ENCODE measurements around the gene GNG12. TPM values are rescaled to one million over a fixed set of nuclear protein-coding genes. Genes with fewer than 3 reads are reported as not detected.

The GNG12 gene
- polyA plus RNA-seq, 4 donors, result 52.8 to 162 (median 126) TPM

DNA sequence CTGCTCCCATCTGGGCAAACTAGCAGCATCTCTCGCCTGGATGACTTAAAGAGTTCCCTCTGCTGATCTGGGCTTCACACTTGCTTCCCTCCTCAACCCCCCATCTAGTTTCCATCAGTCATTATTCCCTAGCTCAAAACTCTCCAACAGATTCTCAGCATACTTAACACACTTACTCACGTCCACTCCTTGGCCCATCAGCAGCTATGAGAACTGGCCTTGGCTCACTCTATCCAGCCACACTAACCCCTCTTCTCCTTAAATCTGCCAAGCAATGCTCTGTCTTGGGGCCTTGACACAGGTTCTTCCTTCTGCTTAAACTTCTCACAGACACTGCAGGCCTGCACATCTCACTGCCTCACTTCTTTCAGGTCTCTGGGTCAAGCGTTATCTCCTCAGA is 41.6 kb downstream of the GNG12 start:
- DNase-seq, result no peak
- FAIRE-seq, result no peak
- no peaks in the 10 kb centered on the region for H3K27me3 ChIP-seq (ENCODE audit: control insufficient read depth in 3 of 3, insufficient read depth in 3 of 3, low read length in 3 of 3)
- H3K9me3 ChIP-seq (ENCODE audit: control insufficient read depth in 2 of 2, insufficient read depth in 1 of 2, low read depth in 1 of 2, low read length in 1 of 2), result peaks cover 0 to 1% of the 10 kb centered on the region in 2 donors
- peak overlapping the region in 1 of 3 donors; percentile 16 for H3K27ac ChIP-seq (ENCODE audit: low read depth in 1 of 3, low read length in 2 of 3)
- peaks cover 0 to 3% (median 0%) of the 10 kb centered on the region in 3 donors for H3K36me3 ChIP-seq (ENCODE audit: control insufficient read depth in 3 of 3, insufficient read depth in 2 of 3, low read depth in 1 of 3, low read length in 3 of 3)
- peaks cover 14 to 35% (median 16%) of the 10 kb centered on the region in 3 donors for H3K4me1 ChIP-seq (ENCODE audit: control insufficient read depth in 3 of 3, insufficient read depth in 2 of 3, low read depth in 1 of 3, low read length in 2 of 3)
- WGBS, 3 donors, result 72 to 93% (median 92%) methylated on average over 3 of the region's 3 CpGs
- no peak overlapping the region for H3K4me3 ChIP-seq (ENCODE audit: low read depth in 1 of 3, low read length in 3 of 3)

DNA sequence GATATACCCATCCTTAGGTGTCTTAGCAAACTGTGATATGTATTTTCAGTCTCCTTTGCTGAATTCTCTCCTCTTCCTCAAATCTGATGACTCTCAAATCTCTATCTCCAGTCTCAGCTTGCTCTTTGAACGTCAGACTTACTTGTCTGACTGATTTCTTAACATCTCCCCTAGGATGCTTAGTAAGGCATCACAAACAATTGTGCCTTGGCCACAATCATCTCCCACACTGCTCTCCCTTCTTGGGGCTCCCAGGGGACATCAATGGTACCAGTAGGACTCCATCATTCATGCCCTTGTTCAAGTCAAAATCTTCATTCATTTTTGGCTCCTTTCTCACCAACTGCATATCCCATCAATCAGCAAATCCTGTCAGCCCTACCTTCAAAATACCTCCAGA is 42.0 kb downstream of the GNG12 start:
- no peaks in the 10 kb centered on the region for H3K27me3 ChIP-seq (ENCODE audit: control insufficient read depth in 3 of 3, insufficient read depth in 3 of 3, low read length in 3 of 3)
- peaks cover 0 to 3% (median 0%) of the 10 kb centered on the region in 3 donors for H3K36me3 ChIP-seq (ENCODE audit: control insufficient read depth in 3 of 3, insufficient read depth in 2 of 3, low read depth in 1 of 3, low read length in 3 of 3)
- H3K27ac ChIP-seq (ENCODE audit: low read depth in 1 of 3, low read length in 2 of 3), result peak overlapping the region in 1 of 3 donors; percentile 16
- 17 to 34% (median 20%) methylated on average over 1 of the region's 1 CpG for WGBS, 3 donors
- FAIRE-seq (no peak), DNase-seq (no peak)
- H3K4me1 ChIP-seq (ENCODE audit: control insufficient read depth in 3 of 3, insufficient read depth in 2 of 3, low read depth in 1 of 3, low read length in 2 of 3), result peaks cover 14 to 35% (median 16%) of the 10 kb centered on the region in 3 donors
- H3K9me3 ChIP-seq (ENCODE audit: control insufficient read depth in 2 of 2, insufficient read depth in 1 of 2, low read depth in 1 of 2, low read length in 1 of 2), result no peaks in the 10 kb centered on the region
- no peak overlapping the region for H3K4me3 ChIP-seq (ENCODE audit: low read depth in 1 of 3, low read length in 3 of 3)

GRCh38 chr1:67790201-67790692 is 43.0 kb downstream of the GNG12 start:
- 82 to 88% (median 82%) methylated on average over 7 of the region's 7 CpGs for WGBS, 3 donors
- no peaks in the 10 kb centered on the region for H3K27me3 ChIP-seq (ENCODE audit: control insufficient read depth in 3 of 3, insufficient read depth in 3 of 3, low read length in 3 of 3)
- peaks cover 14 to 31% (median 16%) of the 10 kb centered on the region in 3 donors for H3K4me1 ChIP-seq (ENCODE audit: control insufficient read depth in 3 of 3, insufficient read depth in 2 of 3, low read depth in 1 of 3, low read length in 2 of 3)
- no peak overlapping the region for H3K27ac ChIP-seq (ENCODE audit: low read depth in 1 of 3, low read length in 2 of 3)
- no peak overlapping the region for H3K4me3 ChIP-seq (ENCODE audit: low read depth in 1 of 3, low read length in 3 of 3)
- no peak for DNase-seq
- no peak for FAIRE-seq
- H3K9me3 ChIP-seq (ENCODE audit: control insufficient read depth in 2 of 2, insufficient read depth in 1 of 2, low read depth in 1 of 2, low read length in 1 of 2), result no peaks in the 10 kb centered on the region
- H3K36me3 ChIP-seq (ENCODE audit: control insufficient read depth in 3 of 3, insufficient read depth in 2 of 3, low read depth in 1 of 3, low read length in 3 of 3), result peaks cover 0 to 3% (median 0%) of the 10 kb centered on the region in 3 donors

- Histone ChIP-seq H3K27ac (ENCODE audit: low read depth in 1 of 3, low read length in 2 of 3) (no peak overlapping the region), H3K4me1 (ENCODE audit: control insufficient read depth in 3 of 3, insufficient read depth in 2 of 3, low read depth in 1 of 3, low read length in 2 of 3) (peaks cover 10 to 28% (median 16%) of the 10 kb centered on the region in 3 donors), H3K36me3 (ENCODE audit: control insufficient read depth in 3 of 3, insufficient read depth in 2 of 3, low read depth in 1 of 3, low read length in 3 of 3) (peaks cover 0 to 3% (median 0%) of the 10 kb centered on the region in 3 donors), H3K27me3 (ENCODE audit: control insufficient read depth in 3 of 3, insufficient read depth in 3 of 3, low read length in 3 of 3) (no peaks in the 10 kb centered on the region), H3K4me3 (ENCODE audit: low read depth in 1 of 3, low read length in 3 of 3) (no peak overlapping the region), H3K9me3 (ENCODE audit: control insufficient read depth in 2 of 2, insufficient read depth in 1 of 2, low read depth in 1 of 2, low read length in 1 of 2) (no peaks in the 10 kb centered on the region)
- FAIRE-seq, result no peak
- WGBS, 3 donors, result 86 to 90% (median 90%) methylated on average over 6 of the region's 6 CpGs
- DNase-seq, result no peak
Measured at GRCh38 chr1:67789551-67789950, 43.7 kb downstream of the GNG12 start.

DNA sequence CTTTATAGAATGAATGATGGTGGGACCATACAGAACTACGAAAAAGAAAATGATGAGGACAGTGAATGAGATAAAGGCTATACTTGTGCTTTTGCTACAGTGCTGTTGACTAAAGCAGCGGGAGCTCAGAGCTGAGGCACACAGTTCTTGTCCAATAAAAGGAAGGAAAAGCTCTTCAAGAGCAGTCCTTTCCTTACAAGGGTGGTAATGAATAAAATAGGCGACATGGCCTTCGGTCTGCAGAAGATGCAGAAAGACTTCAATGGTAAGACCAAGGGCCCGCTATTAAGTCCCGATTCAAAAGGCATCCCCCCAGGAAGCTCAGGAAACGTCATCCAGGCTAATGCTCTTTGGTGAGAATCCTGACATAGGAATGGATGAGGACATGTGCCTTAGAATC is 44.4 kb downstream of the GNG12 start:
- Histone ChIP-seq H3K27me3 (ENCODE audit: control insufficient read depth in 3 of 3, insufficient read depth in 3 of 3, low read length in 3 of 3) (no peaks in the 10 kb centered on the region), H3K4me3 (ENCODE audit: low read depth in 1 of 3, low read length in 3 of 3) (no peak overlapping the region), H3K36me3 (ENCODE audit: control insufficient read depth in 3 of 3, insufficient read depth in 2 of 3, low read depth in 1 of 3, low read length in 3 of 3) (peaks cover 0 to 3% (median 0%) of the 10 kb centered on the region in 3 donors), H3K9me3 (ENCODE audit: control insufficient read depth in 2 of 2, insufficient read depth in 1 of 2, low read depth in 1 of 2, low read length in 1 of 2) (no peaks in the 10 kb centered on the region), H3K4me1 (ENCODE audit: control insufficient read depth in 3 of 3, insufficient read depth in 2 of 3, low read depth in 1 of 3, low read length in 2 of 3) (peaks cover 7 to 24% (median 13%) of the 10 kb centered on the region in 3 donors), H3K27ac (ENCODE audit: low read depth in 1 of 3, low read length in 2 of 3) (no peak overlapping the region)
- FAIRE-seq (no peak), DNase-seq (no peak)
- 84 to 92% (median 86%) methylated on average over 7 of the region's 7 CpGs for WGBS, 3 donors

DNA sequence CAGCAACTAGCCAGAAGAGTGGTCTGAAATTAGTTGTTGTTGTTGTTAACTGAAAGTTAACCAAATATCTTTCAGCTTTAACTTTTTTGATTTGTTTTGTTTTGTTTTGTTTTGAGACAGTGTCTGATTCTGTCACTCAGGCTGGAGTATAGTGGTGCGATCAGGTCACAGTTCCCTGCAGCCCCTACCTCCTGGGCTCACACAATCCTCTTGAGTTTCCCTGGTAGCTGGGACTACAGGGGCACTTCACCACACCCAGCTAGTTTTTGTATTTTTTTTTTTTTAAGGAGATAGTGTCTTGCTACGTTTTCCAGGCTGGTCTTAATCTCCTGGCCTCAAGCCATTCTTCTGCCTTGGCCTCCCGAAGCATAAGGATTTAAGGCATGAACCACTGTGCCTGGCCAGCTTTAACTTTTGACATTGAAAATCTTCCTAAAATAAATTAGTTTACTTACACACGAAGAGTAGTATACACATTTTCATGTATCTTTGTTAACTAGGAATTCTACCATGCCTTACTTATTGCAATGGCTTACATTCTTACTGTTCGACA is 45.0 kb downstream of the GNG12 start:
- H3K27ac ChIP-seq (ENCODE audit: low read depth in 1 of 3, low read length in 2 of 3), result no peak overlapping the region
- DNase-seq (no peak), FAIRE-seq (no peak)
- WGBS, 3 donors, result 62 to 72% (median 66%) methylated on average over 5 of the region's 5 CpGs
- no peaks in the 10 kb centered on the region for H3K27me3 ChIP-seq (ENCODE audit: control insufficient read depth in 3 of 3, insufficient read depth in 3 of 3, low read length in 3 of 3)
- peaks cover 5 to 19% (median 13%) of the 10 kb centered on the region in 3 donors for H3K4me1 ChIP-seq (ENCODE audit: control insufficient read depth in 3 of 3, insufficient read depth in 2 of 3, low read depth in 1 of 3, low read length in 2 of 3)
- no peaks in the 10 kb centered on the region for H3K9me3 ChIP-seq (ENCODE audit: control insufficient read depth in 2 of 2, insufficient read depth in 1 of 2, low read depth in 1 of 2, low read length in 1 of 2)
- peaks cover 0 to 3% (median 0%) of the 10 kb centered on the region in 3 donors for H3K36me3 ChIP-seq (ENCODE audit: control insufficient read depth in 3 of 3, insufficient read depth in 2 of 3, low read depth in 1 of 3, low read length in 3 of 3)
- no peak overlapping the region for H3K4me3 ChIP-seq (ENCODE audit: low read depth in 1 of 3, low read length in 3 of 3)

DNA sequence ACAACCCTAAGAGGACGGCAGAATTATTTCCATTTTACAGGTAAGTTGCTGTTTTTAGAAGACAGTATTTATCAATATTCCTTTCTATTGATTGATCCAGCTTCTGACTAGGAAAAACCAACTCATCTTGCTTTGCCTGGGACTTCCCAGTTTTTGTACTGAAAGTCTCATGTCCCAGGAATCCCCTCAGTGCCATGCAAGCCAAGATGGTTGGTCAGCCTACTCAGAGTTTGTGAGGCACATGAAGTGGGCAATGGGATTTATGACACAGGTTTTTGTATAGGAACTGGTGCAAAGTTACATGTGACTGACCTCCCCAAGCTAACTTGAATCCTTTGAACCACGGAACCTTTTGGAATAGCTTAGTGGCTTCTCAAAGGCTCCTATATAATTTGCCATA is 45.5 kb downstream of the GNG12 start:
- Histone ChIP-seq H3K27ac (ENCODE audit: low read depth in 1 of 3, low read length in 2 of 3) (no peak overlapping the region), H3K9me3 (ENCODE audit: control insufficient read depth in 2 of 2, insufficient read depth in 1 of 2, low read depth in 1 of 2, low read length in 1 of 2) (no peaks in the 10 kb centered on the region), H3K27me3 (ENCODE audit: control insufficient read depth in 3 of 3, insufficient read depth in 3 of 3, low read length in 3 of 3) (no peaks in the 10 kb centered on the region), H3K4me3 (ENCODE audit: low read depth in 1 of 3, low read length in 3 of 3) (no peak overlapping the region), H3K4me1 (ENCODE audit: control insufficient read depth in 3 of 3, insufficient read depth in 2 of 3, low read depth in 1 of 3, low read length in 2 of 3) (peaks cover 4 to 16% (median 13%) of the 10 kb centered on the region in 3 donors), H3K36me3 (ENCODE audit: control insufficient read depth in 3 of 3, insufficient read depth in 2 of 3, low read depth in 1 of 3, low read length in 3 of 3) (peaks cover 0 to 3% (median 0%) of the 10 kb centered on the region in 3 donors)
- WGBS, 3 donors, result 87 to 94% (median 94%) methylated on average over 2 of the region's 2 CpGs
- DNase-seq (no peak), FAIRE-seq (no peak)

GRCh38 chr1:67785847-67786753 is 47.2 kb downstream of the GNG12 start:
- WGBS, 3 donors, result 70 to 90% (median 85%) methylated on average over 4 of the region's 4 CpGs
- no peak overlapping the region for H3K27ac ChIP-seq (ENCODE audit: low read depth in 1 of 3, low read length in 2 of 3)

More at GRCh38 chr1:67785847-67786753, 47.2 kb downstream of the GNG12 start:
- no peak overlapping the region for H3K4me3 ChIP-seq (ENCODE audit: low read depth in 1 of 3, low read length in 3 of 3)
- peaks cover 0 to 3% (median 0%) of the 10 kb centered on the region in 3 donors for H3K36me3 ChIP-seq (ENCODE audit: control insufficient read depth in 3 of 3, insufficient read depth in 2 of 3, low read depth in 1 of 3, low read length in 3 of 3)
- no peaks in the 10 kb centered on the region for H3K27me3 ChIP-seq (ENCODE audit: control insufficient read depth in 3 of 3, insufficient read depth in 3 of 3, low read length in 3 of 3)
- DNase-seq, result no peak
- peaks cover 0 to 3% (median under 1%) of the 10 kb centered on the region in 3 donors for H3K4me1 ChIP-seq (ENCODE audit: control insufficient read depth in 3 of 3, insufficient read depth in 2 of 3, low read depth in 1 of 3, low read length in 2 of 3)
- FAIRE-seq, result no peak
- no peaks in the 10 kb centered on the region for H3K9me3 ChIP-seq (ENCODE audit: control insufficient read depth in 2 of 2, insufficient read depth in 1 of 2, low read depth in 1 of 2, low read length in 1 of 2)
